Measurements from ENCODE around the gene GPR141.

GPR141 gene

GRCh38 chr7:37732888-37733287 is 49.3 kb downstream of the GPR141 start:
- DNase-seq, result no peak

GRCh38 chr7:37735196-37735595 is 51.6 kb downstream of the GPR141 start:
- no peak for DNase-seq

- no peak for DNase-seq
Observed at GRCh38 chr7:37738321-37738720, 54.8 kb downstream of the GPR141 start.

DNA sequence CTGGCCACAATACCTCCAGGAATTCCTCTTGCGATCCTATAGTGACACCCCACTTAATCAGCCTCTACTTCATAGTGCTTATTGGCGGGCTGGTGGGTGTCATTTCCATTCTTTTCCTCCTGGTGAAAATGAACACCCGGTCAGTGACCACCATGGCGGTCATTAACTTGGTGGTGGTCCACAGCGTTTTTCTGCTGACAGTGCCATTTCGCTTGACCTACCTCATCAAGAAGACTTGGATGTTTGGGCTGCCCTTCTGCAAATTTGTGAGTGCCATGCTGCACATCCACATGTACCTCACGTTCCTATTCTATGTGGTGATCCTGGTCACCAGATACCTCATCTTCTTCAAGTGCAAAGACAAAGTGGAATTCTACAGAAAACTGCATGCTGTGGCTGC is 56.8 kb downstream of the GPR141 start:
- DNase-seq, result no peak

DNA sequence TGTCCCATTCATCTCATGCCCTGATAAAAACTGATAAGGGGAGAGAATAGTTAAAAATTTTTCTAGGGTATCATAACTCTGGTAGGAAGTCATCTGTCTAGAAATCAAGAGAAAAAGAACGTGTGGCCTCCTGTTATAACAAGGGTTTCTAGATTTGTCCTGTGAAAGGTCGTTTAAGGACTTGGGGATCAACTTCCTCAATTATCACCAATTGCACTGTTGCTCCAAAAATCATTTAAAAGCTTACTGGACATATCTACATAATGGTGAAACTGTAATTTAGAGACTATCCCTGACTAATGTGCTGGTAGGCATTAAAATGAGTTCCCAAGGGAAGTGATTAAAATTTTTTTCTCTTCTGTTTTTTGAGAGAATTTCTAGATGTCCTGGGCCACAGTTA is 58.2 kb downstream of the GPR141 start:
- DNase-seq, result no peak

- DNase-seq, result no peak
Observed at GRCh38 chr7:37751096-37751495, 67.5 kb downstream of the GPR141 start.

DNA sequence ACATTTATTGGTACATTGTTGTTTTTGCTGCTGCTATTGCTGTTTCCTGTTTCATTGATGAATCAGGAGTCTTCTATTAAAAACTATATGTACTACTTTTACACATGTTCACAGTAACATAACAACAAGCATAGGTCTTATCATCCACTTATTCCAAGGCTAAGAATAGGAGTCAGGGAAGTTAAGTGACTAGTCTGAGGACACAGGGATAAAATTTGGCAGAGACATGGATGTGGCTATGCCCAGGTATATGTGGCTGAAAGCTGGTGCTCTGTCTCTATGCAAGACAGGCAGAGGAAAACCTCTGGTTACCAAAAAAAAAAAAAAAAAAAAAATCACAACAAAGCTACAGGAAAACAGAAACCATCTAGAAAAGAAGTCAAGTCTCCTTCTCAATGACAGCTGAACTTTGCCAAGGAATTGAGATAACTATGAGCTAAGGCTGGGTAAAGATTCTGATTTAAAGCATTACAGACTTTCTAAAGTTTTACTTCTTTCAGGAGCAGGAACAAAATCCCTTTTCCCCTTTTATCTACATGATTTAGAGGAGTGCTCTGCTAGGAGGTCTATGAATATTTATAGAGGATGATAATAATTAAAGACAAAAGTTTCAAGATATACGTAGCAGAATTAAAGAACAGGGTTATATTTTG is 70.0 kb downstream of the GPR141 start:
- no peak for DNase-seq

GRCh38 chr7:37756797-37757551 is 73.4 kb downstream of the GPR141 start:
- no peak for DNase-seq

GRCh38 chr7:37757563-37757962 is 74.0 kb downstream of the GPR141 start:
- no peak for DNase-seq

- DNase-seq, result no peak
Observed at GRCh38 chr7:37758501-37759045, 75.0 kb downstream of the GPR141 start.

DNA sequence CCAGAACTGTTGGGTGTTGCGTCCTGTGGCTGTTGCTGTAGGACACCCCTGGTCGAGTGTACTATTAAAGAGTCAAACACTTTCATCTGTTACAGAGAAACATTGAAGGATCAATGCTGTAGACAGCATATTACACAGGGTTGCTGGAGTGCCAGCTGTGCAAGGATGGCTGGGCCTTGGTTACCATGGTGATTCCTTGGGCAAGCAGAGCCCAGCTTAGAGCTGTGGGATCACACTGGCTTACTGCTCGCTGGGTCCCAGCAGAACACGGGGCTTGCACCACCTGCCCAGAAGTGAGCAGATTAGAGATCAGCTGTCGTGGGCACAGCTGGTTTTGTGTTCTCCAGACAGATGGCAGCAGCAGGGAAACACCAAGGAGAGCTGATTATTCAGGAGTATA is 76.0 kb downstream of the GPR141 start:
- no peak for DNase-seq

DNA sequence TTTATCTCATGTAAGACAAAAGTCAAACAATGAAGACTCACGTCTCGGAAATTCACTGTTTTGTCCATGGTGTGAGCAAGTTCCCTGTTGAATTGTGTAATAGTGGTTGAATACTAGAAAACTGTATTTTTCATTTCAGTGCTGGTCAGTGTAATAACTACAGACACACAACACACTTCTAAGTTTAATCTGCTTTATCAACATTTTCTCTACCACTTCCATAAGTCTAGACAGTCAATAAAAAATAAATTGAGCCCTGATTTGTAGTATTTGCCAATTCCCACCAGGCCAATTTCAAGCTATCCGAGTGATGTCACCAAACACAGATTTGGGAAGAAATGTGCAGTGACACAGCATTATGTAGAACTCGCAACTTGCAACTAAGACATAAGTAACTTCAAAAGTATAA is 81.9 kb downstream of the GPR141 start:
- no peak for DNase-seq

GRCh38 chr7:37765872-37766525 is 82.4 kb downstream of the GPR141 start:
- DNase-seq, result peak; percentile 31

- no peak for DNase-seq
Observed at GRCh38 chr7:37768611-37769010, 85.0 kb downstream of the GPR141 start.

- DNase-seq, result no peak
Observed at GRCh38 chr7:37769291-37769690, 85.7 kb downstream of the GPR141 start.

DNA sequence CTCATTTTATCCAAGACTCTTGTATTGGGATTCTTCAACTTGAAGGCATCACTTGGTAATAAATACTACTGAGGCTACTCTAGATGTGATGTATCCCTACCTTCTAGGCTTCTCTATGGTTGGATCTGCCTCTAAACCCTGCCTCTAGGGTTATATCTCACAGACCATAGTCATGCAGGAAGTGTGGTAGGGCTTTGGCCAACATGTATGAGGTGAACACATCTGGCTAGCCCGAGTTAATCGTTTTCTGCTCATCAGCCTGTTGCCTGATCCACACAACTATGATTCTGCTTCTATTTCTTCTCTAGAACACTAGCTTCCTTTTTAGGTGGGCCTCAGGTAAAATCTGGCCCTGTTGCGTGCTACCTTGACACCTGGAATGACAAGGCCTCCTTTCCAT is 86.2 kb downstream of the GPR141 start:
- no peak for DNase-seq

DNA sequence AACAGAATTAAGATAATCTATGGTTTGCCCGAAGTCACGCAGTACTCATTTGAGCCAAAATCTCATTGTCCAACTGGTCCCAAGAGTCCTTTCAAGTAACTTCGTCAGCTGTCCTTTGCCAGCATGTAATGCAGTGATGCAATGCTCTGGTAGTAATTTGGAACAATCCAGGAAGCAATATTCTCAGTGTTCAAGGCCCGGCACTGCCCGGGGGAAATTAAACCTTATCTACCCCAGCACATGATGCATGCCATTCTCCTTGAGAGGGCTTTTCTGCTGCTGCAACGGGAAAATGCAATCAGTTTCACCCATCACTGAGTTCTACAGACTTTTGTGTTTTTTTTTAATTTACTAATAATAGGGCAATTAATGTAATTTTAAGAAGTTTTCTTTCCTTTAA is 87.3 kb downstream of the GPR141 start:
- DNase-seq, result no peak

DNA sequence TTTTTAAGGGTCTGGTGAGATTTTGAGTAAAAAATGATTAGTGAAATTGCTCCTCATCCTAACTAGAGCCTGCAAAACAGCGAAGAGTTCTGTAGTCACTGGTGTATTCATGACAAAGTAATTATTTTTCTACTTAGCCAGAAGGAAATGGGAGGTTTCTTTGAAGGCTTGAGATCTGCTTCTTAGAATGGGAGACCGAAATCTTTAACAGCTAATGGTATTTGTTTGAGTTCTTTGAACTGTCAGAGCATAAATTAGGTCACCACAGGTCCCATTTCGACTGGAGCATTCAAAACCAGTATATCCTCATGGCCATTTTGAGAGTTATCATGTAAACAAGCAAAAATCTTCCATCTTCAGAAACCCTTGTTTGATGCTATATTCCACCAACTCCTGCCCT is 87.8 kb downstream of the GPR141 start:
- no peak for DNase-seq

DNA sequence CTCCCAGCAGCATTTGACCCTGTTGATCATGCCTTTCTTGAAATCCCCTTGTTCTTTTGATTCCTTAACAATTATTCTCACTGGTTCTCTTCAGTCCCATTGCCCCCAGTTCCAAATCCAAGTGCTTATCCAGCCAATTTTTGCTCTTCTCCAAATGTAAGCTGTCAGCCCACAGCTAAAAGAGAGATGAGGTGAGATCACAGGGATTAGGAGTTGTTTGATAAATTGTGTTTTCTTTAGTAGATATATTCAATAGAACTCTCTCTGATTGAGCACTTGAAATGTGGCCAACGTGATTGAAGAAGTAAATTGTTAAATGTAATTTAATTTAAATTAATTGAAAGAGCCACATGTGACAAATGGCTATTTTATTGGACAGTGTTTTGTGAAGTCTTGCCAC is 88.2 kb downstream of the GPR141 start:
- no peak for DNase-seq

DNA sequence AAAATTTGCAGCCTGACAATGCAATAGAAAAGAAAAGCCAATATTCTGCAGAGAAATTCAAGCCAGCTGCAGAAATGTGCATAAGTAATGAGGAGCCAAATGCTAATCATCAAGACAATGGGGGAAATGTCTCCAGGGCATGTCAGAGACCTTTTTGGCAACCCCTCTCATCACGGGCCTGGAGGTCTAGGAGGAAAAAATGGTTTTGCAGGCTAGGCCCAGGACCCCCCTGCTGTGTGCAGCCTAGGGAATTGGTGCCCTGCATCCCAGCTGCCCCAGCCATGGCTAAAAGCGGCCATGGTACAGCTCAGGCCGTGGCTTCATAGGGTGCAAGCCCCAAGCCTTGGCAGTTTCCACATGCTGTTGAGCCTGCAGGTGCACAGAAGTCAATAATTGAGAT is 92.4 kb downstream of the GPR141 start:
- DNase-seq, result no peak

GRCh38 chr7:37781156-37781555 is 97.6 kb downstream of the GPR141 start:
- no peak for DNase-seq

DNA sequence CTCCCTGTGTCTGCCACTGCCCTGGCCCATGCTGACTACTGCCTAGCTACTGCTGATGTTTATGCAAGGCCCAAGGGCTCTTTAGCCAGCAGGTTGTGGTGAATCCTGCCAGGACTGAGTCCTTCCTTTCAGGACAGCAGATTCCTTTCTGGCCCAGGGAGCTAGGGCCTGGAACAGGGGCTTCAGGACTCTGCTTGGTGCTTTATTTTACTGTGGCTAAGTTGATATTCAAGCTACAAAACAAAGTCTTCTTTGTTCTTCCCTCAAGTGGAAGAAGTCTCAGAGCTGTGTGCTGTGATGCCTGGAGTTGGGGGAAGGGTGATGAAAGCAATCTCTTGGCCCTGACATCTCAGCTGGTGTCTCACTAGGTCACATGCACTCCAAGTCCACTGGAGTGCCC is 98.6 kb downstream of the GPR141 start:
- no peak for DNase-seq

DNA sequence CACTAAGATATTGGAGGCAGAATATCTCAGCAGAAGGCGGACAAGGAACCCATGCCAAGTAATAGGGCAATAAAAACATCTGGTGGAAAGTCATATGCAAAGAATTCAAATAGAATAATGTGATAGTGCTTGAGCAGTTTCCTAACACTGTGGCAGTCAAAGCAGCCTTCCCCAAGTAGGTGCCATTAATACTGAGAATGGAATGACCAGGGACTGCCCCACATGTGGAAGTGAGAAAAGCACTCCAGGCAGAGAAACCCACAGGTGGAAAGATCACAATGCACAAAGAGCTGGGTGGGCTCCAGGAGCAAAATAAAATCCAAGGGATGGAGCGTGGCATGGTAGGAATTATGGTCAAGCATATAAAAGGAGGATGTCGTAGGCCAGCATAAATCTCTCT is 100.4 kb downstream of the GPR141 start:
- no peak for DNase-seq

All from activated CD4-positive, alpha-beta T cell treated with anti-CD3 and anti-CD28 coated beads, Interleukin-10, Interleukin-2, amounts not matched to agents 100 ng/mL and 50 ng/mL, durations not matched to agents 16 hours and 8 hours (primary cell).